Measurements from ENCODE around the gene IPO5.

IPO5 gene

DNA sequence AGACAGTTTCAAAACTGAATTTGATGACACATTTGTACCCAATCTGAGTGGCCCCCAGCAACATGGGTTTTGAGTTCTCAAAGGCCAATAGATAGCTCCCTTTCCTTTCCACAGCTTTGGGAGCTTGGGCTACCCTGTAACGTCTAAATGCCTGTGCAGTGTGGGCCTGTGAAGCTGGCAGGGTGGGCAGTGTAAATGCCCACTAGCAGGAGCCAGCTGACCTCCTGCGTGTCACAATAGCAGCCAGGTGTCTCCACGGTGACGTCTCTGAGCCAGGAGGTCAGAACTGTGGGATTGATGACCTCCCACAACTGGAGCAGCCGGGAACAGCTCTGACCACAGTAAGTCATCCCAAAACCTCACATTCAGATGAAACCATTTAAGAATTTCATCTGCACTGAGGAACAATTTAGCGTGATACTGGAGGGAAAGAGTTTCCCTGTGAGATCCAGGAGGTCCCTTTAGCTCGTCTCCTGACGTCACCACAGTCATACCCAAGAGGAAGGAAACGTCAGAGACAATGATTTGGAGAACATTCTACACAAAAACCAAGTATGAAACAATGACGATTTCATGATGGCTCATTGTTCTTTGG lies at the start of gene IPO5:
Gene IPO5, plus strand, starts transcription at position 300 of the 595 bp plus-strand sequence. CDS start 23,022 bp downstream, outside the sequence.
- no peak within 1 kb of the TSS for H3K4me3 ChIP-seq (replicated peaks; ENCODE audit: low read depth, low read length)
- DNase-seq (ENCODE audit: low read depth): no peak
- TF ChIP-seq, protein P1, sequence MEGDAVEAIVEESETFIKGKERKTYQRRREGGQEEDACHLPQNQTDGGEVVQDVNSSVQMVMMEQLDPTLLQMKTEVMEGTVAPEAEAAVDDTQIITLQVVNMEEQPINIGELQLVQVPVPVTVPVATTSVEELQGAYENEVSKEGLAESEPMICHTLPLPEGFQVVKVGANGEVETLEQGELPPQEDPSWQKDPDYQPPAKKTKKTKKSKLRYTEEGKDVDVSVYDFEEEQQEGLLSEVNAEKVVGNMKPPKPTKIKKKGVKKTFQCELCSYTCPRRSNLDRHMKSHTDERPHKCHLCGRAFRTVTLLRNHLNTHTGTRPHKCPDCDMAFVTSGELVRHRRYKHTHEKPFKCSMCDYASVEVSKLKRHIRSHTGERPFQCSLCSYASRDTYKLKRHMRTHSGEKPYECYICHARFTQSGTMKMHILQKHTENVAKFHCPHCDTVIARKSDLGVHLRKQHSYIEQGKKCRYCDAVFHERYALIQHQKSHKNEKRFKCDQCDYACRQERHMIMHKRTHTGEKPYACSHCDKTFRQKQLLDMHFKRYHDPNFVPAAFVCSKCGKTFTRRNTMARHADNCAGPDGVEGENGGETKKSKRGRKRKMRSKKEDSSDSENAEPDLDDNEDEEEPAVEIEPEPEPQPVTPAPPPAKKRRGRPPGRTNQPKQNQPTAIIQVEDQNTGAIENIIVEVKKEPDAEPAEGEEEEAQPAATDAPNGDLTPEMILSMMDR (IDR thresholded peaks at IDR 0.05; ENCODE audit: low read length, missing control alignments): no peak

DNA sequence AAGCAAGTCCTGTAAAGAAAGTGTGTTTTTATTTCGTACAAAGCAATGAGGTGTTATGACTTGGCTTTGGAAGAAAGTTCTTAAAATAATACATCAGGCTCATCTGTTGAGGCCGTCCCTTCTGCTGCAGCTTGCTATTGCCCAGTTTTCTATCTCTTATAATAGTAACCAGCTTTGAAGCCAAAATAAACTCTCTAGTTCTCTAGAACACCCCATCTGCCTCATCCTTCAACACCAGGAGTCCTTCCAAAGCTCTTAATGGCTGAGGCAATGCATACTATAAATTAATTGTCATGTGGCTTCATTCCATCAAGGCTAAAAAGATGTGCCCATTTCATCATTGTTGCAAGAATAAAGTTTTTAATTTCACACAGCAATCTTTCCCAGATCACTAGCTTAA lies 49.4 kb upstream of the IPO5 start:
- DNase-seq (ENCODE audit: low read depth): no peak
- no peak overlapping the region for H3K4me3 ChIP-seq (replicated peaks; ENCODE audit: low read depth, low read length)
- TF ChIP-seq, protein P1 (IDR thresholded peaks at IDR 0.05; ENCODE audit: low read length, missing control alignments): no peak

- H3K4me3 ChIP-seq (replicated peaks; ENCODE audit: low read depth, low read length): no peak overlapping the region
- TF ChIP-seq, protein P1 (IDR thresholded peaks at IDR 0.05; ENCODE audit: low read length, missing control alignments): no peak
- no peak for DNase-seq (ENCODE audit: low read depth)
Measured at GRCh38 chr13:97905517-97905916, 48.0 kb upstream of the IPO5 start.

DNA sequence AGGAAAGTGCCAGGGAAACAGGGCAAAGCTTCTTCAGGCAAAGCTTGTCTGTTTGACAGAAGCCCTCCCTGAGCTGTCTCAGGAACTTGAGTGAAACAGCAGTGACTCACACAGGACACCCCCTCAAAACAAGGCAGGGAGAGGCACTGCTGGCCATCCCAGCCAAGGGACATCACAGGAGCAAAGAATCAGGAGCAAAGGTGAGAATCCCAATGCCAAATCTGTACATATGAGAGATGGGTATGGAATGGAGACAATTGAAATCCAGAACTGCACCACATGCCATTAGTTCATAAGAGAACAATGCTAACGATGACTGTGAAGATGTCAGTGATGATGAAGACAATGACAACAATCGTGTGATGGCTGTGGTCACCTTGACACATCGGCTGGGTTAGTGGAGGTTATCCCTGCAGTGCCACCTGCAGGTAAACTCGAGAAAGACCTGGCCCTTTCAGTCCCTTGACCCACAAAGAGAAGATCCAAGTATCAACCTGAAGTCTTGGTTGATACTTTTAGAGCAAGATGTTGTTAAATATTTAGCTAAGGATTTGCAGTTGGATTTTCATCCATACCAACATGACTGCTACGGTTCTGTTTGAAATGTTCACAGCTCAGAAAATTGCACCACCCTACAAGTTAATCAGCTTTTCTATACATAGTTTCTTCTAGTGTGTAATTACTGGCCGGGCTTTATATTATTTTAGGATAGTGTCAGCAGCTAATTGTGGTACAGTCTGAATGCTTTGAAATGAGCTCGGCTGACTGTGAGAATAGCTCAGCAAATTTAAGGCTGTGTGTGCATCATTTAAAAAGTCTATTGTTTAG lies 42.0 kb upstream of the IPO5 start:
- H3K4me3 ChIP-seq (replicated peaks; ENCODE audit: low read depth, low read length): no peak overlapping the region
- DNase-seq (ENCODE audit: low read depth): no peak
- TF ChIP-seq, protein P1 (IDR thresholded peaks at IDR 0.05; ENCODE audit: low read length, missing control alignments): peak; percentile 41

DNA sequence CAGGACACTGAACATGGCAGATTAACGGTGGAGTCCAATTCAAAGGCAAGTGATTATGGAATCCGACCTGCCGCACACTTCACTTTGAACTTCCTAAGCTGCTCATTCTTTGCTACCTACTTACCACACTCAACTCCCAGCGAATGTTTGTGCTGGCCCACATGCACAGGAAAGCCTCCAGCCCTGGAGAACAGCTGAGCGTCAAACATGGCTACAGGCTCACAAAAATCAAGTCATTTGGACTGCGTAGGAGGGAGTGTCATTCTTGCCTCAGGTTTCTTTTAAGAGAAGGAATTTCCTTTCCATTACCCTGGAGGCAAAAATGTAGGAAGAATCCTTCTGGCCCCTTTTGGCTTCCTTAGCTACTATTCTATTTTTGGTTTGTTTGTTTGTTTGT lies 41.3 kb upstream of the IPO5 start:
- TF ChIP-seq, protein P1 (IDR thresholded peaks at IDR 0.05; ENCODE audit: low read length, missing control alignments): no peak
- no peak overlapping the region for H3K4me3 ChIP-seq (replicated peaks; ENCODE audit: low read depth, low read length)
- DNase-seq (ENCODE audit: low read depth): no peak

GRCh38 chr13:97913206-97913605 lies 40.3 kb upstream of the IPO5 start:
- TF ChIP-seq, protein P1 (IDR thresholded peaks at IDR 0.05; ENCODE audit: low read length, missing control alignments): no peak
- H3K4me3 ChIP-seq (replicated peaks; ENCODE audit: low read depth, low read length): no peak overlapping the region
- DNase-seq (ENCODE audit: low read depth): no peak
